Stimulated activated CD8-positive, alpha-beta memory T cell treated with anti-CD3 and anti-CD28 coated beads, Interleukin-7, amount 100 ng/mL, for 1 hour (primary cell): Measurements from ENCODE around the gene ZBTB43.
A peak's percentile ranks its signal among the peaks of the same experiment; 100 is the strongest.

ENCODE experiments used
- DNase-seq, 2 donors: peaks; one replicate each; pipeline ENCODE4 v3.0.0-alpha.2; 2020; ENCODE audit warnings: low read depth in 2 of 2

ZBTB43 gene

GRCh38 chr9:126859111-126859510, 54.3 kb downstream of the ZBTB43 start:
- no peak for DNase-seq

DNA sequence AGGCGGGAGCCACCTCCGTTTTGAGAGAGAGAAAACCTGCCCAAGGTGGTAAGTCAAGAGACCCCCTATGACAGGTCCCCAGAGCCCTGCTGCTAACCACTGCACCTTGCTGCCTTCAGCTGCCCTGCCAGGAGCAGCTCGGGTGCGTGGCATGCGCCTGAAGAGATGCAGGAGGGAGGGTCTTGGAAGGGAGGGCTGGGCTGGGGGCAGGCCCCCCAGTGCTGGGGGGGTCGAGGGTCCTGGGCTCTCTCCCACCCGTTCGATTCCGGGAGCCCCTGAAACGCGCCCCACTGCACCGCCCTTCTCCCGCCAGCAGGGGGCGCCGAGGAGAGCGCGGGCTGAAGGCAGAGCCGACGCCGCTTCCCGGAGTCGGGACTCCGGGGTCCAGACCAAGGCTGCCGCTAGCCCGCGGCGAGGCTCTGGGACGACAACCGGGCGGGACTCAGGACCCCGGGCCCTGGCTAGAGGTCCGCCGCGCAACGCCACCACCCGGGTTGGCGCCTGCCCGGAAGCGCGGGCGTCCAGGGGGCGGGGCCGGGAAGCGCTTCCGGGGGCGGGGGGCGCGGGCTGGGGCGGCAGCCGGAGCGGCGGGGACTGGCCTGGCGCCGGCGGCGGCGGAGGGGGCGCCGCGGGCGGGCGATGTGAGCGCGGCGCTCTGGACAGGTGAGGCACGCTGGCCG, 55.4 kb downstream of the ZBTB43 start, which contains the start of gene ZBTB34:
TSS of gene ZBTB34 (plus strand) at position 563 of the 680 bp plus-strand sequence. CDS start 18,761 bp downstream, outside the sequence.
- DNase-seq, result peak; percentile 43 to 62

- no peak for DNase-seq
These were observed 56.1 kb downstream of the ZBTB43 start for GRCh38 chr9:126860757-126861466.

DNA sequence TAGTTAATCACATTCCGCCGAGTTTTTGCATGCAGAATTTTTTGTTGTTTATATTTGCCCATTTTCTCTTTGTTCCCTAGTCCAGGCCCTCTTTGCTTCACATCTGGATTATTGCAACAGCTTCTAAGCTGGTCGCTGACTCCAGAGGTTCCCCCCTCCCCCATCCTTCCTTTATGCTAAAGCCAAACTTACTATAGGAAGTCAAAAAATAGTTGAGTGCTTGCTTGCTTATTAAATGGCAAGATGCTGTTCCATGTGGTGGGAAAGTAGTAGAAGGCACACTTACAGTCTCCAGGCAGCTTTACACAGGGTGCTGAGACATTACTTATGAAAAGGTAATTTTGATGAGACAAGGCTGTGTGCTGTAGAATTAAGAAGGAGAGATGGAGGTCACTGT, 56.9 kb downstream of the ZBTB43 start:
- DNase-seq, result no peak

GRCh38 chr9:126862104-126862761, 57.4 kb downstream of the ZBTB43 start:
- no peak for DNase-seq

DNA sequence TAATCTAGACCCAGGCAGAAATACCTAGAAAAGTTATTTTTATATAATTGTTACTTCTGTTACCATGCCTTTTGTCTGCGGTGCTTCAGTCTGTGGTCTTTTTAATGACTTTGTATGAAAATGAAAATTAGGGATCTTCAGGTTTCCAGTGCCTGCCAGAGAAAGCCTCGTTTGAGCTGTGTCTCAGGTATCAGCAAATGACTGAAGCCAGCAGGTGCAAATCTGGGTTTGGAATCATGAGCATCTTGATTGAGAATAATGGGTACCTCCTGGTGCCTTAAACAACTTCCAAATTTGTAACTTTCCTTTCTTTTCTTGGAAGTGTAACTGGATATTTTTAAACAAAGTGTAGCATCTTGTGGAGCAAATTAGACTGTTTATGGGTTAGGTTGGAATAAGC, 59.9 kb downstream of the ZBTB43 start:
- DNase-seq, result no peak

- no peak for DNase-seq
These were observed 64.5 kb downstream of the ZBTB43 start for GRCh38 chr9:126869368-126869767.

GRCh38 chr9:126872516-126872915, 67.7 kb downstream of the ZBTB43 start:
- DNase-seq, result no peak

- DNase-seq, result no peak
These were observed 69.9 kb downstream of the ZBTB43 start for GRCh38 chr9:126874546-126875314.

GRCh38 chr9:126875756-126876510, 71.1 kb downstream of the ZBTB43 start:
- DNase-seq, result no peak

DNA sequence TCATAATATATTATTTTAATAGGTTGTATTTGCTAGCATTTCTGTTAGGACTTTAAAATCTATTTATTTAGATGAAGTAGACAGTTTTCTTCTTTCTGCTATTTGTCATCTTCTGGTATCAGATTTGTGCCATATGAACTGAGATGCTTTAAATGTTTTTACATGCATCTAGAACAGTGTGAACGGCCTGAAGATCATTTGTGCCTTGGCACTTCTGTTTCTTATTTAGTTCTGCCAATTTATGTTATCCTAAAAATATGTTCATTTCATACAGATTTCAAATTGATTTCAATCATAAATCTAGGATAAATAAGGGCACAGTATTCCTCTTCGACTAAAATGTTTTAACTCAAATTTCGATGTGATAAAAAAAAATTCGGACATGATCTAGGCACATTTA, 71.7 kb downstream of the ZBTB43 start:
- DNase-seq, result no peak

DNA sequence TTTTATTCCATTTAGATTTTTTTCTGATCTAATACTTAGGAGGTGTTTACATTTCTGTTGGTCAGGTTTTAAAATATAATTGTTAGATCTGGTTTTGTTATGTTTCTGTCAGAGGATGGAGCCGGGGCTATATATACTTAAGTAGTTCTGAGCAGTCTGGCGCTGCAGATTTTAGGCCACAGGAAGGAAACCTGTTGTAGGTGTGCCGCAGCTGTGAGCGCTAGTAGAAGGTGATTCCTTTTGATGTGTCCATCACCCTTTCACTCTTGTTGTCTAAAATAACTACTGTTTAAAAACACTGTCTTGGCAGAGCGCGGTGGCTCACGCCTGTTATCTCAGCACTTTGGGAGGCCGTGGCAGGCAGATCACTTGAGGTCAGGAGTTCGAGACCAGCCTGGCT, 72.6 kb downstream of the ZBTB43 start:
- DNase-seq, result no peak

DNA sequence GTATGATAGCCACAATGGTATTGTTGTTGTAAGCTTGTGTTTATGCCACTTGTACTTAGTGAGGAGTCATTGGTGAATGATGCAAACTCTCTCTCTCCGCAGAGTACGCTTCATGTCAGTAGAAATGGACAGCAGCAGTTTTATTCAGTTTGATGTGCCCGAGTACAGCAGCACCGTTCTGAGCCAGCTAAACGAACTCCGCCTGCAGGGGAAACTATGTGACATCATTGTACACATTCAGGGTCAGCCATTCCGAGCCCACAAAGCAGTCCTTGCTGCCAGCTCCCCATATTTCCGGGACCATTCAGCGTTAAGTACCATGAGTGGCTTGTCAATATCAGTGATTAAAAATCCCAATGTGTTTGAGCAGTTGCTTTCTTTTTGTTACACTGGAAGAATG, 74.4 kb downstream of the ZBTB43 start:
- DNase-seq, result no peak

DNA sequence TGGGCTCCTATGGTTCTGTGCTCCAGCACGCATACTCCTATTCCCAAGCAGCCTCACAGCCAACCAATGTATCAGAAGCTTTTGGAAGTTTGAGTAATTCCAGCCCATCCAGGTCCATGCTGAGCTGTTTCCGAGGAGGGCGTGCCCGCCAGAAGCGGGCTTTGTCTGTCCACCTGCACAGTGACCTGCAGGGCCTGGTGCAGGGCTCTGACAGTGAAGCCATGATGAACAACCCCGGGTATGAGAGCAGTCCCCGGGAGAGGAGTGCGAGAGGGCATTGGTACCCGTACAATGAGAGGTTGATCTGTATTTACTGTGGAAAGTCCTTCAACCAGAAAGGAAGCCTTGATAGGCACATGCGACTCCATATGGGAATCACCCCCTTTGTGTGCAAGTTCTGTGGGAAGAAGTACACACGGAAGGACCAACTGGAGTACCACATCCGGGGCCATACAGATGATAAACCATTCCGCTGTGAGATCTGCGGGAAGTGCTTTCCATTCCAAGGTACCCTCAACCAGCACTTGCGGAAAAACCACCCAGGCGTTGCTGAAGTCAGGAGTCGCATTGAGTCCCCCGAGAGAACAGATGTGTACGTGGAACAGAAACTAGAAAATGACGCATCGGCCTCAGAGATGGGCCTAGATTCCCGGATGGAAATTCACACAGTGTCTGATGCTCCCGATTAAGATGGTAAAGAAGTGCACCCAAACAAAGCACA, 75.5 kb downstream of the ZBTB43 start:
- DNase-seq, result no peak

GRCh38 chr9:126880947-126881332, 76.1 kb downstream of the ZBTB43 start:
- DNase-seq, result no peak

- DNase-seq, result no peak
These were observed 77.9 kb downstream of the ZBTB43 start for GRCh38 chr9:126882746-126883145.

GRCh38 chr9:126883636-126884035, 78.8 kb downstream of the ZBTB43 start:
- no peak for DNase-seq

DNA sequence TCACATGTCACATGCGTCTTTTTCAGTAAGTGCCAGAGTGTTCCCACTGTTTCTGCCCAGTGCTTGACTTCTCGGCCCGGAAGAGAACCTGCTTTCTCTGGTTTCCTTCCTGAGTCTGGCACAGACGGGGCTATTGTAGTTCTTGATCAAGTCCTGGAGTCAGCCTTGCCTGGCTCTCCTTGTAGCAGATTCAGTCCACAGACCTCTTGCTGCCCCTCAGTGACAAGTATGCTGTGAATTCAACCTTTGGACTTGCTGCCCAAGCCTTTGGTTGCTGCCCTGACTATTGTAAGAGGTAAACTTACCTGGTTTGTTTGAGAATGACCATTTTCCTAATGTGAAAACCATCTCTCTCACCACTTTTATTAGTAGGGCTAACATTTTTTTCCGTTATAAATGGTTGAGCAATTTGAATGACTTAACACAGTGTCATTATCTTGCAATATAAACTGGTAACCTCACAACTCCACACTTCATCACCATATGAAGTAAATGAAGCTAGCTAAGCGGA, 80.3 kb downstream of the ZBTB43 start:
- DNase-seq, result no peak

DNA sequence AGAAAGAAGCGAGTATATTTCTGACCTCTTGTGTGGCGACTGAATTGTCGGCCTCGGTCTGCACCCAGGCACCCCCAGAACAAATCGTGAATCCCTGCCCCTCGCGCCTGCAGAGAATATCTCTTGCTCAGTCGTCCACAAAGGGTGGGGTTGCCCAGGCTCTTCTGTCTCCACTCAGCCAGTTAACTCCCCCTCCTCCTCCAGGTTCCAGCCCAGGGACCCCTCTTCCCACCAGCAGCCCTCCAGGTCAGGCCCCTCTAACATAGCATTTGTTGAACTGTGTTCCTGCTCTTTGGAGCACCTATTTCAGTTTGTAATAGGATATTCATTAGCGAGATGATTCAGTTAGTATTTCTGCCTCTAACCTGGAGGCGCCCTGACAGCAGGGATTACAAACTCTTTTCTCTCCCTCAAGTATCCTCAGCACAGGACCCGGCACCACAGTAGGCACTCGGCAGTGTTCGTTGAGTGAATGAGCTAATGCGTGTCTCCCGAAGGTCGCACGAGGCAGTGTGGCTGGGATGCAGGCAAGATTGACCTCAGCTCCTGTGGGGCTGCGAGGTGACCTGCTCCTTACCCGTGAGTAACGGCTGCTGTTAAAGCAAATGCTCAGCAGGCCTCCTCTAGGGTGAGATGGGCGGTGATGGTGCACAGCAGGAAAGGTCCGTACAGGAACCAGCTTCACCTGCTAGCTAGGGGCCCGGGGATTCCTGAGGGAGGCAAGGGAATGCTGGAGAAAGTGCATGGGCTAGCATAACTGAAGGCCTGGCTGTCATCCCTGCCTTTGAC, 81.4 kb downstream of the ZBTB43 start:
- DNase-seq, result no peak

DNA sequence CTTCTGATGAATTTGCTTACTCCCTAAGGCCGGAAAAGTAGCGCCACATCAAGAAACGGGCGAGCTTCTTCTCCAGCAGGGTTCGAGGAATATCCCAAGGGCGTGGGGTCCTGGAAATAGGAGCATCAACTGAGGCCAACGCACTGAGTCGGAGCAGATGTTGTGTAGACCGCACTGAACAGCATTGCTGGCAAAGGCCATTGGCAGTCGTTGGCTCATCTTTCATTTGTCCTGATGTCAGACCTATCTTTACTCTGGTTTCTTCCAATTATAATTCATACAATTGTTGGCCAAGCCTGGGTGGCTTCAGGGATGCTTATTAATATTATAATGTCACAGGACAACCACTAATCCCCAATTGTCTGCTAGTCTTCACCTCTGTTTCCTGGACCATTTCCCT, 82.1 kb downstream of the ZBTB43 start:
- DNase-seq, result no peak
